Ascending aorta (tissue), 2 donors: Measurements from ENCODE around the gene ATG14. TPM values are rescaled to one million over a fixed set of nuclear protein-coding genes. Genes with fewer than 3 reads are reported as not detected.

Experiments used
- DNase-seq, 2 donors: peaks; one replicate each; pipeline ENCODE4 v3.0.0-alpha.2; 2019; ENCODE audit warnings: low spot score in 2 of 2
- H3K27ac ChIP-seq, 2 donors: fragments of 200-600 bp; sonication (generic); one replicate each; pipeline ENCODE4 v1.5.1; 2016 to 2017; ENCODE audit warnings: mild to moderate bottlenecking in 1 of 2
- H3K27me3 ChIP-seq: fragments of 200-600 bp; sonication (generic); one replicate; pipeline ENCODE4 v1.5.1; 2017
- H3K36me3 ChIP-seq, 2 donors: fragments of 200-600 bp; sonication (generic); one replicate each; pipeline ENCODE4 v1.5.1; 2016
- H3K4me1 ChIP-seq, 2 donors: fragments of 200-600 bp; sonication (generic); one replicate each; pipeline ENCODE4 v1.5.1; 2016 to 2017; ENCODE audit warnings: mild to moderate bottlenecking in 1 of 2
- H3K4me3 ChIP-seq, 2 donors: fragments of 200-600 bp; sonication (generic); one replicate each; pipeline ENCODE4 v1.5.1; 2016 to 2017; ENCODE audit warnings: mild to moderate bottlenecking in 1 of 2
- H3K9me3 ChIP-seq, 2 donors: fragments of 200-600 bp; sonication (generic); one replicate each; pipeline ENCODE4 v1.5.1; 2016
- intact Hi-C: fragments of 100-400 bp; cut with DNase I; formaldehyde crosslinking; loops from one replicate; pipeline ENCODE4 v1.15.1; 2023
- total RNA-seq: library from RNA; depleted of rRNA; stranded (reverse); fragments of >200 nt; gene quantifications from one replicate; pipeline ENCODE4 v1.1.0, GENCODE V29; 2016
- TF ChIP-seq, protein P1 (sequence below), 3 experiments: fragments of 200-600 bp in 2 of 3; fragments of 450-650 bp in 1 of 3; sonication (generic) in 2 of 3; IDR thresholded peaks; one replicate each; pipeline ENCODE4 v1.5.1; 2016 to 2019; ENCODE audit warnings: antibody characterized with exemption in 3 of 3, mild to moderate bottlenecking in 1 of 3, moderate library complexity in 1 of 3

ATG14 gene
- total RNA-seq, 1 donor from 2014 or later, result 8.4 TPM

- intact Hi-C loops, result no loop called here
- Histone ChIP-seq H3K27ac (no peak overlapping the region), H3K36me3 (no peaks in the 10 kb centered on the region), H3K9me3 (no peaks in the 10 kb centered on the region), H3K27me3 (no peaks in the 10 kb centered on the region), H3K4me1 (no peaks in the 10 kb centered on the region), H3K4me3 (no peak overlapping the region)
- TF ChIP-seq, protein P1, sequence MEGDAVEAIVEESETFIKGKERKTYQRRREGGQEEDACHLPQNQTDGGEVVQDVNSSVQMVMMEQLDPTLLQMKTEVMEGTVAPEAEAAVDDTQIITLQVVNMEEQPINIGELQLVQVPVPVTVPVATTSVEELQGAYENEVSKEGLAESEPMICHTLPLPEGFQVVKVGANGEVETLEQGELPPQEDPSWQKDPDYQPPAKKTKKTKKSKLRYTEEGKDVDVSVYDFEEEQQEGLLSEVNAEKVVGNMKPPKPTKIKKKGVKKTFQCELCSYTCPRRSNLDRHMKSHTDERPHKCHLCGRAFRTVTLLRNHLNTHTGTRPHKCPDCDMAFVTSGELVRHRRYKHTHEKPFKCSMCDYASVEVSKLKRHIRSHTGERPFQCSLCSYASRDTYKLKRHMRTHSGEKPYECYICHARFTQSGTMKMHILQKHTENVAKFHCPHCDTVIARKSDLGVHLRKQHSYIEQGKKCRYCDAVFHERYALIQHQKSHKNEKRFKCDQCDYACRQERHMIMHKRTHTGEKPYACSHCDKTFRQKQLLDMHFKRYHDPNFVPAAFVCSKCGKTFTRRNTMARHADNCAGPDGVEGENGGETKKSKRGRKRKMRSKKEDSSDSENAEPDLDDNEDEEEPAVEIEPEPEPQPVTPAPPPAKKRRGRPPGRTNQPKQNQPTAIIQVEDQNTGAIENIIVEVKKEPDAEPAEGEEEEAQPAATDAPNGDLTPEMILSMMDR (IDR thresholded peaks at IDR 0.05), result peak; percentile 32 to 54 (median 40)
- DNase-seq, result no peak
These were observed 26.5 kb upstream of the ATG14 start for GRCh38 chr14:55438066-55438683.

GRCh38 chr14:55436931-55437330, 25.3 kb upstream of the ATG14 start:
- H3K27me3 ChIP-seq, result no peaks in the 10 kb centered on the region
- no peak overlapping the region for H3K4me3 ChIP-seq
- no peaks in the 10 kb centered on the region for H3K9me3 ChIP-seq
- DNase-seq, result no peak
- H3K36me3 ChIP-seq, result no peaks in the 10 kb centered on the region
- no peak overlapping the region for H3K27ac ChIP-seq
- H3K4me1 ChIP-seq, result no peaks in the 10 kb centered on the region
- TF ChIP-seq, protein P1 (IDR thresholded peaks at IDR 0.05), result no peak
- intact Hi-C loops, result no loop called here

DNA sequence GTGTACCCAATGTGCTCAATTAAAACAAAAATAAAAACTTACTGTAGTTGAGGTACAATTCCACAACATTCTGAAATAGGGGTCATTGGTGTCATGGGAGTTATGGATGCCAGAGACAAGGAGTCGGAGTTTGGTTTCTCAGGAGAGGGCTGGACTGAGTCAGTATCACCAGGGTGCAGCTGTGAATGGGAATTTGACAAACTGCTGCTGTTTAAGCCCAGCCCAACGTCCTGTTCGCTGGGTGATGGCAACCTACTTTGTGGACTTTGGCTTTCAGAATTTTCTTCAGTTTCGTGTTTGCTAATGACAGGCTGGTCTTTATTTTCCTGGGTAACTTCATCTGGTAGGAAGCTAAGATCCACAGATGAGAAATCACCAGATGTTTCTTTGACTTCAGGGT, 24.9 kb upstream of the ATG14 start:
- Histone ChIP-seq H3K36me3 (no peaks in the 10 kb centered on the region), H3K4me1 (no peaks in the 10 kb centered on the region), H3K9me3 (no peaks in the 10 kb centered on the region), H3K27me3 (no peaks in the 10 kb centered on the region), H3K27ac (no peak overlapping the region), H3K4me3 (no peak overlapping the region)
- intact Hi-C loops, result no loop called here
- TF ChIP-seq, protein P1 (IDR thresholded peaks at IDR 0.05), result no peak
- DNase-seq, result no peak

DNA sequence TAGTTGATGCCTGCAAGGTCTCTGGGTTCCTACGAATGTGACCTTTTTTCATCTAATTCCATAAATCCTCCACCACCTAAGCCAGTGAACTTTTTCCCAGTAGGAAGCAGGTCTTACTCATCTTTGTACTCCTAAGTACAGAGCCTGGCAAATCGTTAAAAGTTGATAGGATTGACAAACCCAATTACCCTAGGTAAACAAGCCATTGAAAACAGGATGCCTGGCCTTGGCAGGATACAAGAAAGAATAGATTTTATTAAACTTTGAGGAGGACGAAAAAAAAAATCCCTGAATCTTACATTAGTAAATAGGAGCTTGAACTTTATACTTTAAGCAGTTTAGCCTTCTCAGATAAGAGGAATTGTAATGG, 23.2 kb upstream of the ATG14 start:
- H3K4me3 ChIP-seq, result no peak overlapping the region
- no peak for DNase-seq
- no peaks in the 10 kb centered on the region for H3K36me3 ChIP-seq
- intact Hi-C loops, result no loop called here
- no peaks in the 10 kb centered on the region for H3K9me3 ChIP-seq
- H3K27ac ChIP-seq, result no peak overlapping the region
- H3K27me3 ChIP-seq, result no peaks in the 10 kb centered on the region
- no peaks in the 10 kb centered on the region for H3K4me1 ChIP-seq
- TF ChIP-seq, protein P1 (IDR thresholded peaks at IDR 0.05), result no peak

DNA sequence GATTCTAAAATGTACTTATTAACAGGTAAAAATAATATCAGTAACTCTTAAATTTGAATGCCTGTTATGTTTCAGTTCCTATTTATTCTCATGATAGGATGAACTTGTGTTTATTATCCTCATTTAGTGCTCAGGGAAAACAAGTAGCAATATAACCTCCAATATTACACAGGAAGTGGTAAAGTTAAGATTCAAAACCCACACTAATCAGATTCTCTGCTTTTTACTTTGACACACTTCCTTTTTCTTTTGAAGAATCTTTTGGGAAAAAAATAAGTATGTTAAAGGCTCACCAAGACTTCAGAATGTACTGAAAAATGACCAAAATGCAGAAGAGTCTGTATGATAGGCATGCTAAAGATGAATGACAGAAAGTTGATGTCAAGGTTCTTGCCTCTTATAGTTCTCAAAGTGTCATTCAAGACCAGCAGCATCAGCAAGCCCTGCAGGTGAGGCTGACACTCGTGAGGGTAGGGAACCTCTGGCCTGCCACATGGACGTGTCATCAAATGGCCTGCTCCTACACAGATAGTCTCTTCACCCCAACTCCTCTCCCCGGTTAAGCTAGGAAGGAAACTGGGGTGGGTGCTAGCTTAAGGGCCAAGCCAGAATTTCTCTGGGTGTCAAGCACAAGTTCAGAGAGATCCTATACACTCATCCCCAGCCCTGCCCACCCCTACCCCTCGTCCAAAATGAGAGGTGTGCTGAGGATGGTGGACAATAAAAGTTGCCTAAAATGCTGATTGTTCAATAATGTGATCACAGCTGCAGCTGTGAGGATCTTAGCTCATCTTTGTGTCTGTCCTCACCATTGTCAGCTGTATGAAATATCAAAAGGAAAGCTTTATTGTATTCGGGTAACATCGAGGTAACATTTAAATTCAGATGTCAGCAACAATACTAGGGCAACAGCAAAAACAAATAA, 22.5 kb upstream of the ATG14 start:
- Histone ChIP-seq H3K27me3 (no peaks in the 10 kb centered on the region), H3K9me3 (no peaks in the 10 kb centered on the region), H3K4me3 (no peak overlapping the region), H3K36me3 (no peaks in the 10 kb centered on the region), H3K27ac (no peak overlapping the region), H3K4me1 (no peaks in the 10 kb centered on the region)
- TF ChIP-seq, protein P1 (IDR thresholded peaks at IDR 0.05), result no peak
- intact Hi-C loops, result no loop called here
- no peak for DNase-seq
